GM19193 (cell line): ENCODE results near the gene MYOM3.

Source experiments
- POLR2A ChIP-seq: IDR thresholded peaks from 4 replicates; pipeline ENCODE4 v1.6.1; 2011; ENCODE audit not compliant: insufficient read depth, insufficient read length; ENCODE audit errors: extremely low read depth

Gene MYOM3

GRCh38 chr1:24121406-24121805 is 9.5 kb upstream of the MYOM3 start:
- no peak for TF ChIP-seq POLR2A

DNA sequence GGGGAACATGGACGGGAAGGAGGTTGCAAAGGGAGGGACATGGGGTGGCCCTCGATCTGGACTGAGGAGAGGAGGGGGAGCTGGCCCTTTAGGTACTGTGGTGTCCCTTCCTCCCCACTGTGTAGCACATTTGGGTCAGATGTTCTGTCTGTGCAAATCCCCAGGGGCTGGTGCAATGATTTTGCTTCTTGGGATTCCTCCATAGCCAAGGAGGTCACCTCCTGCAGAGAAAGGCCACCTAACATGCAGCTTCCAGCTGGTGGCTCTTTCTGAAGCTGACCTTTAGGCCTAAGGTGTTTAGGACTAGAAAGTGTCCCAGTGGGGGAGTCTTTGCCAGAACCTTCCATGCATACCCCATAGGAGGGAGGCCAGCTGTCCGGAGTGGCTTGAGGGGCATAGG is 9.0 kb upstream of the MYOM3 start:
- TF ChIP-seq POLR2A: no peak

GRCh38 chr1:24119859-24120756 is 8.2 kb upstream of the MYOM3 start:
- no peak for TF ChIP-seq POLR2A

GRCh38 chr1:24119489-24119858 is 7.5 kb upstream of the MYOM3 start:
- no peak for TF ChIP-seq POLR2A

DNA sequence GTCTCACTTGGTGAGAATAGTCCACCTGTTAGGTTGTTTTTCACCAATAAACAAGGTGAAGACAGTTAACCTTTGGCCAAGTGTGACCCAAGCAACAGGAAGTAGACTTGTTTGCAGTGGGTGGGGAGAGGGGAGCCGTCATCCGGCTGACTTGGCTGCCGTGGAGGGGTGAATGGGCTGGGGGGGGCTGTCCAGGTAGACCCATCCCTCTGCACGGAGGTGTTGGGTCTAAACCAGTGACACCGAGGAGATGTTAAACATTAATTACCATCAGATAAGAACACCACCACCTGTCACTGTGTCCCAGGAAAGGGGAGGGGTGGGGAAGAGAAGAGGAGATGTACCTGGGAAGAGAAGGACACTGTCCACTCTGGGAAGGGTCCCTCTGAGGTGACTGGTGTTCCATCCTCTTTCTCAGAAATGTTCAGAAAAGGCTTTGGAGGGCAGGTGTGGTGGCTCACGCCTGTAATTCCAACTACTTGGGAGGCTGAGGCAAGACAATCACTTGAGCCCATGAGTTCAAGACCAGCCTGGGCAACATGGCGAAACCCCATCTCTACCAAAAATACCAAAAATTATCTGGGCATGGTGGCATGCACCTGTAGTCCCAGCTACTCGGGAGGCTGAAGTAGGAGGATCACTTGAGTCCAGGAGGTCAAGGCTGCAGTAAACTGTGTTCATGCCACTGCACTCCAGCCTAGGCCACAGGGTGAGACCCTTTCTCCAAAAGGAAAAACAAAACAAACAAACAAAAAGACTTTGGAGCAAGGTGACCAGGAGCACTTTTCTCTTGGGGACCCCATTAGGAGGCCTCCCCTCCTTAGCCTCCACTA is 6.7 kb upstream of the MYOM3 start:
- TF ChIP-seq POLR2A: no peak

- TF ChIP-seq POLR2A: no peak
Observed at GRCh38 chr1:24117722-24118409, 5.9 kb upstream of the MYOM3 start.

GRCh38 chr1:24117132-24117531 is 5.2 kb upstream of the MYOM3 start:
- TF ChIP-seq POLR2A: no peak

DNA sequence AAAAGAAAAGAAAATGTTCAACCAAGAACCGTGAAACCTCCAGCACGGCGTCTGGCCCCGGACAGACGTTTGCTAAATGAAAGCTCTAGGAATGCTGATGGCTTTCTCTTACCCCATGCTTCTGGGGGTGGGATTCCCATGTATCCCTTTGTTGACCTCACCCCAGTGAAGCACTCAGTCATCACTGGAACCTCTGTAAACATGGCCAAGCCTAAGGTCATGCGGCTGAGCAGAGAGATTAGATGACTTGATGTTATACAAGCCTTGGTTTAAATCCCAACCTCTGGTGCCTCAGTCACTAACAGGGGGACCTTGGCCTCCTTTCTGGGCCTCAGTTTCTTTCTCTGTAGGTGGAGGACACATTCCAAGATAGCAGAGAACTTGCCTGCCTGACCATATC is 2.8 kb upstream of the MYOM3 start:
- no peak for TF ChIP-seq POLR2A

- no peak for TF ChIP-seq POLR2A
Observed at GRCh38 chr1:24113641-24114033, 1.7 kb upstream of the MYOM3 start.

DNA sequence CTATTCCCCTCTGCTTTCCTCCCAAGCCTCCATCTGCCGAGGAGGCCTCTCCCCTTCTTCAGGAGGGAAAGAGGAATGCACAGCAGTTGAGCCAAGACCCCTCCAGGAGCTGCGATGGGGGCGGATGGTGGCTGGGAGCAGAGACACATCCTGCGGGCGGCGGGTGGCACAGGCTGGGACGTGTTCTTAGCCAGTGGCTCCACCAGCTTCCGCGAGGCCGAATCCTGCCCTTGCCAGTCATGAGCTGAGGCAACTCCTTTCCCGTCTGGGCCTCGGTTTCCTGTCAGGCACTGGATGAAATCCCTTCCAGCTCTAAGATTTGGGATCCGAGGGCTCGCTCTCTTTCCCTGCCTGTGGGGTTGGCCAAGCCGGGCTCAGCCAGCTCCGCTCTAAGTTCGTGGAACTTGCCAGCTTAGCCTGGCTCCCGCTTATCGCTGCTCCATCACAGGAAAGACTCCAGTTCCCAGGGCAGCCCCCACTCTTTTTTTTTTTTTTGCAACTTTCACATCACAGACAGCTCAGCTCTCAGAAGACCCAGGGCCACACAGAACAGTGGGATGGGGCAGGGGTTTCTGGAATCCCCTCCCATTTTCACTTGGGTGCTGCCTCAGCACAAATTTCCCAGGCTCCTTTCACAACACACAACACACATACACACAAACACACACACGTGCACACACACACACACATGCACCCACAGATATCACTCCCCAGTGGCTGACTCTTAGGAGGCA is 506 bp downstream of the MYOM3 start:
- TF ChIP-seq POLR2A: no peak

GRCh38 chr1:24110642-24111261 is 1.2 kb downstream of the MYOM3 start:
- no peak for TF ChIP-seq POLR2A

DNA sequence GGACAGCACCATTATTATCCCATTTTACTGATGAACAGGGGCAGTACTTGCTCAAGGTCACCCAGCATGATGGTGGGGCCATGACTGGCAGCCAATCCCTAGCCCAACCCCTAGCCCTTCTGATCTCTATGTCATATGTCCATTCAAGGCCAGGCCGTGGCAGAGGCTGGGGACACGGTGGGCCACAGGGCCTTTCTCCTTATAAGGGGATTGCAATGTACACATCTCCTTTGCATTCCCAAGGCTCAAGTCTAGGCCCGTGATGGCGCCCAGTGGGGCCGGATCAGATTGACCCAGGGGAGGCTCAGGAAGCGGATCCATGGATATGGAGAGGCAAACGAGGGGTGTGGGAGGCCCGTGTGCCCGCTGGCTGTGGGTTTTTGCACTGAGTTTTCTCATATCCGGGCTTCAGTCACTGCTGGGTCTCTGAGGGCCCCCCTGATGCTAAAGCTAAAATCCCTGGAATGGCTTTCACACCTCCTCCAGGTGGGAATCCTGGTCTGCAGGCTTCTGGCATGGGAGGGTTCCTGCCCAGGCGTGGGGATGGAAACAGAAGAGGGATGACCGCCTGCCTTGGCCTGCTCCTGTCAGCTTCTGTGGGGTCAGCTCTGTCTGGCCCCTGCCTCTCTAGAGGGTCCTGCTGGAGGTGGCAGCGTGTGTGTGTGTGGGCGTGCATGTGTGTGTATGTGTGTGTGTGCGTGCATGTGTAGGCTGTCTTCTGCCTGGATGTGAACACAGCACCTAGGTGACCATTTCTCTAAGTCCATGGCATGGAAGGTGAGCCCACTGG is 2.1 kb downstream of the MYOM3 start:
- no peak for TF ChIP-seq POLR2A

DNA sequence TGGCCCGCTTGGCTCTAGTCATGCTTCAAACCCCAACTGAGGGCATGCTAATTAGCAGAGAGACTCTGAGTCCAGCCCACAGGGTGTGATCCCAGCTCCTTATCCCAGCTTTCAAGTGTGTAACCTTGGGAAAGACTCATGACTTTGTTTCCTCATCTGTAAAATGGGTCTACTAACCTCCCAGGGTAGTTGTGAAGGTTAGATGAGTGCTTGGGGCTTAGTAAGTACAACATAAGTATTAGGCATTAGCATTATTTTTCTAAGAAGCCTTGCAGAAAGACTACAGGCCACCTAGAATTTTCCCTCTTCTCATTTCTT is 2.8 kb downstream of the MYOM3 start:
- TF ChIP-seq POLR2A: no peak

GRCh38 chr1:24108334-24109165 is 3.4 kb downstream of the MYOM3 start:
- TF ChIP-seq POLR2A: no peak
